GM18951 (cell line): ENCODE results near the gene INHA.
A peak's percentile ranks its signal among the peaks of the same experiment; 100 is the strongest.

Source experiments
- POLR2A ChIP-seq: IDR thresholded peaks from 4 replicates; pipeline ENCODE4 v1.6.1; 2011; ENCODE audit warnings: mild to moderate bottlenecking; ENCODE audit not compliant: insufficient read length, insufficient read depth; ENCODE audit errors: extremely low read depth
- in situ Hi-C: fragments of 300-500 bp; cut with MboI; formaldehyde crosslinking; loops from one replicate; pipeline ENCODE4 v1.12.0; 2022; ENCODE audit warnings: low sequenced_read_pairs, mixed read lengths, inconsistent platforms; ENCODE audit not compliant: unreplicated experiment

Gene INHA

GRCh38 chr2:219543596-219544358, 28.3 kb upstream of the INHA start, which contains the start of the genes CHPF and TMEM198:
CHPF (minus strand) TSS chr2:219543809; CDS start chr2:219543538, 271 bp downstream.
TMEM198 (plus strand) TSS chr2:219544028; CDS start chr2:219544728, 700 bp downstream.
- peak; percentile 53 for TF ChIP-seq POLR2A
- in situ Hi-C loops: no loop called here

- in situ Hi-C loops: no loop called here
- TF ChIP-seq POLR2A: no peak
Observed at GRCh38 chr2:219544567-219544966, 27.5 kb upstream of the INHA start.

GRCh38 chr2:219545295-219545942, 26.7 kb upstream of the INHA start:
- in situ Hi-C loops: no loop called here
- TF ChIP-seq POLR2A: no peak

DNA sequence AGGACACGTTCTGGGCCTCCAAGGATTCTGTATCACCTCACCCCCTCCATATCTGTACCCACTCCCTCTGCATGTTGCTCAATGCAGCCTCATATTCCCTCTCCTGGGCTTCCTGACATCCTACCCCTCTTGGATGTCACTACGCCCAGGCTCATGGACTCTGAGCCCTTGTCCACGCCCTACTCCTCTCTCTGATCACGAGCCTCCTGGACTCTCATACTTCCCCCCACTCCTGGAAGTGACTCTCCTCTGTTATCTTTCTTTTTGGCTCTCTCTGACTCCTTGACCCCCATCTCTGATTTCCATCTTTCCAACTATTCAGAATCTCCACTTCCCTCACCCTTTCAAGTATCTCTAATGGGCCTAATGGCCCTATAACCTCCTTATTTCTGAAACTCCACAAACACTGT, 26.2 kb upstream of the INHA start:
- TF ChIP-seq POLR2A: no peak

GRCh38 chr2:219547621-219548020, 24.5 kb upstream of the INHA start:
- TF ChIP-seq POLR2A: no peak
- in situ Hi-C loops: no loop called here

More for the DNA sequence above, 26.2 kb upstream of the INHA start:
- in situ Hi-C loops: no loop called here

GRCh38 chr2:219548990-219549389, 23.1 kb upstream of the INHA start:
- TF ChIP-seq POLR2A: no peak
- in situ Hi-C loops: no loop called here

DNA sequence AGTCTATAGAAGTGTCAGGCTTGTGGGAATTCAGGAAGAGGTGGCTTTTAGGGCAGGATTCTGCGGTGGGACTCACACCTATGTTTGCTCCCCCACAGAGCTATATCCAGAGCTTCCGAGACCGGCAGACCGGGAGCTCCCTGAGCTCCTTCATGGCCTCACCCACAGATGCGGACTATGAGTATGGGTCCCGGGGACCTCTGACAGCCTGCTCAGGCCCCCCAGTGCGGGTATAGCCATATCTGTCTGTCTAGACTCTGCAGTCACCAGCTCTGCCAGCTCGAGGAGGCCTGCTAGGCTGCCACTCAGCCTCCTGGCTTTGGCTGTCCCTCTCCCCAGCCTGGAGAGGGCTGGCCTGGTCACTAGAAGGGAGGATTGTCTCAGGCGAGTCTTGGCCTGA, 22.5 kb upstream of the INHA start:
- TF ChIP-seq POLR2A: no peak

DNA sequence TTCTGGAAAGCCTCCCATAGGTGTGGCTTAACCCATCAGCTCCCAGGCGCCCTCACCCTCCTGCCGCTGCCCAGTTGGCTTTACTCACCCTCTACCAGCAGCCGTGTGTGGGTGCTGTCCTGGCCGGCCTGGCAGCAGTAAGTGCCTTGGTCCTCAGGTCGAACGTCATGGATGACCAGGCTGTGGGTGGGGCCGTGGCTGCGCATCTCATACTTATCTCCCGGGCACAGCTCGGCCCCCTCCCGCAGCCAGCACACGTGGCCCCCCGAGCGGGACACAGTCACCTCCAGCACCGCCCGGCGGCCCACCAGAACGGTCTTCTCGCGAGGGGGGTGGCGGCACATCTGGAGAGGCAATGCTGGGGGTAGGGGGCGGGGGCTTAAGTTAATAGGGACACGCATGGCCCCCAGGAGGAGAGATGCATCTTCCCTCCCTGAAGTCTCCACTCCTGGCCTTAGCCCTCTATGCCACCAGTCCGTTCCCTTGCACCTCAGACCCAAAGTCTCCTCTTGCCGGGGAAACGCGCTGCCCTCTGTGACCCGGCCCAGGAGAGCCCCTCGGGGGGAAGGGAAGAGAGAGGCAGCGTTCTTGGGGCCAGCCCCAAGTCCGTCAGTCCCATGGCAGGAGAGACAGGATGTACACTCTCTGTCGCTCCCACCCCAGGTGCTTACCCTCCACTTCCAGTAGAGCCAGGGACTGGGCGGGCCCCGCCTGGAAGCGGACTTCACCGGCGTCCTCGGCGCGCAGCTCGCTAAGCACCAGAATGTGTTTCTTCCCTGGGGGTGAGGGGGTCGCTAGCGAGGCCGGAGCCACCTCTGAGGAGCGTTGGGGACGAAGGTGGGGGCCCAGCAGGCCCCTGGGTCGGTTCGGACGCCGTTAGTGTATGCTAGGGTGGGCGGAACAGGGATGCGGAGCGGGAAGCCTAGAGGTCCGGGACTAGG, 20.4 kb upstream of the INHA start:
- in situ Hi-C loops: no loop called here
- no peak for TF ChIP-seq POLR2A

More for the DNA sequence above, 22.5 kb upstream of the INHA start:
- in situ Hi-C loops: no loop called here

DNA sequence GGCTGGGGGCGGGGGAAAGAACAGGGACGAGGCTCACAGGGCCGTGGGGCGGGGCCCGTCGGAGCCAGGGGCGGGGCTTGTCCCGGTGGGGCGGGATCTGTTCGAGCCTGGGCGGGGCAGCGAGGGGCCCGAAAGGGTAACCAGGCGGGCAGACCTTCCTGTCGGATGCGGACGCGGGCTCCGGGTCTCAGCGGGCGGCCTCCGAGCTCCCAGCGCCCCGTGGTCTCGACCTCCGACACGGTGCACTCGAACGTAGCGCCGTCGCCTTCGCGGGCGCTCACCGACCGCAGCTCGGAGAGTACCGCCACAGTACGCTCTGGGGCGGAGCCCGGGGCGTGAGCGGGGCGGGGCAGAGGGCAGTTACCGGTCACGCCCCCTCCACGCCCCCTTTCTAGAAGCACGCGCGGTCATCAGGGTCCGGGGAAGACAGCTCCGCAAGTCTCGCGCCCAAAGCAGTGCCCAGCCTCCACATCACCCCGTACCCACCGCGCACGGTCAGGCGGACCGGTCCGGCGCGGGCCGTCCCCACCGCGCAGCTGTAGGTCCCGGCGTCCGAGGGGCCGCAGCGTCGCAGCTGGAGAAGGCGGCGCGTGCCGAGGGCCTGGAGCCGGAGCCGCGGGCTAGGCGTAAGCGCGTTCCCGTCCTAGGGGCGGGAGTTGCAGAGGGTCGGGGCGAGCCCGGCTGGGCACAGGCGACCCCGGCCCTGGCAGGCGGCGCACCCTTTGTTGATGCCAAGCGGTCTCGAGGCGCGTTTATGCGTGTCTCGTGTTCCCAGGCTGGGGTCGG, 19.5 kb upstream of the INHA start:
- in situ Hi-C loops: no loop called here
- TF ChIP-seq POLR2A: no peak

- in situ Hi-C loops: no loop called here
- TF ChIP-seq POLR2A: no peak
Observed at GRCh38 chr2:219553168-219553417, 19.0 kb upstream of the INHA start.

DNA sequence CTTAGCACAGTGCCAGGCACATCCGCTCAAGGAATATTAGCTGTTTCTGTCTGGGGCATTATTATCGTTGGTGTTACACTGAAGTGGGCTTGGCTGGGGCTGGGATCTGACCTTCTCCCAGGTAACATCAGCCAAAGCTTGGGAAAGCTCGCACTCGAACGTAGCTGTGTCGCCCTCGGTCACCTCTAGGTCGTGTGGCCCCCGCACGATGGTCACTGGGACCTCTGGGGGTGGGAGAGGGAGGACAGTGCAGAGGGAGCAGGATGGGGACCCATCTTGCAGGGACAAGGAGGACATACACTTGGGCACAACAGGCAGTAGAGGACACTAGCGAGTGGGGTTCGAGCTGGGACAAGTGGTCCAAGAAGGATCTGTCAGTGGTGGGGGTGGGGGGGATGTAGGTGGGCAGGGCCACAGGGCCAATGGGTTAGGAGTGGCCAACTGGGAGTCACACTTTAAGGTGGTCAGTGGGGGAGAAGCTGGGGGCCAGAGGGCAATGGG, 18.6 kb upstream of the INHA start:
- no peak for TF ChIP-seq POLR2A
- in situ Hi-C loops: no loop called here

GRCh38 chr2:219554350-219554749, 17.8 kb upstream of the INHA start:
- in situ Hi-C loops: no loop called here
- no peak for TF ChIP-seq POLR2A
